Caco-2 (cell line): ENCODE measurements around the gene WDFY4. TPM values are rescaled to one million over a fixed set of nuclear protein-coding genes. Genes with fewer than 3 reads are reported as not detected.

Experiments
- BruUV-seq: library from RNA; stranded (reverse); fragments of 400-500 nt; replicated peaks from 2 replicates; lab custom pipeline; 2021; lab: Mats Ljungman, UMichigan
- CTCF ChIA-PET: fragments of 300-600 bp; sonication (Branson Sonifier 250); formaldehyde crosslinking; loops from one replicate; lab custom pipeline; 2022; ENCODE audit warnings: antibody characterized with exemption; lab: Charles Lee
- POLR2A ChIA-PET: fragments of 300-600 bp; sonication (Branson Sonifier 250); formaldehyde crosslinking; loops from one replicate; lab custom pipeline; 2022; ENCODE audit warnings: antibody characterized with exemption; lab: Charles Lee
- DNase-seq, 2 experiments: peaks; one replicate each; pipeline versions ENCODE4 v3.0.0 to v3.0.0-alpha.2; 2020 to 2022
- H3K27me3 ChIP-seq: replicated peaks from 2 replicates; pipeline ENCODE4 v1.6.0; 2011; ENCODE audit warnings: low read length; ENCODE audit not compliant: control insufficient read depth, insufficient read depth
- H3K36me3 ChIP-seq: 2 replicates; pipeline ENCODE4 v1.5.1; 2011; ENCODE audit warnings: low read length; ENCODE audit not compliant: control insufficient read depth, insufficient read depth
- H3K4me1 ChIP-seq: fragments of 250-450 bp; sonication (Bioruptor Pico); 2 replicates; pipeline ENCODE4 v1.5.1; 2020; ENCODE audit warnings: mild to moderate bottlenecking
- H3K4me3 ChIP-seq: 2 replicates; pipeline ENCODE4 v1.5.1; 2011; ENCODE audit warnings: low read depth, mild to moderate bottlenecking, control low read depth, low read length
- H3K9me3 ChIP-seq: fragments of 250-450 bp; sonication (Bioruptor Pico); 2 replicates; pipeline ENCODE4 v1.5.1; 2020; ENCODE audit warnings: mild to moderate bottlenecking, moderate library complexity
- H3K27ac Mint-ChIP-seq: one replicate; pipeline ENCODE4 v1.8.0; 2022; ENCODE audit warnings: mixed read lengths; ENCODE audit not compliant: unreplicated experiment
- H3K27me3 Mint-ChIP-seq: one replicate; pipeline ENCODE4 v1.8.0; 2022; ENCODE audit warnings: mixed read lengths; ENCODE audit not compliant: insufficient read depth, unreplicated experiment
- H3K36me3 Mint-ChIP-seq: one replicate; pipeline ENCODE4 v1.8.0; 2022; ENCODE audit warnings: mild to moderate bottlenecking, mixed read lengths; ENCODE audit not compliant: insufficient read depth, unreplicated experiment
- H3K4me1 Mint-ChIP-seq: one replicate; pipeline ENCODE4 v1.8.0; 2022; ENCODE audit warnings: low read depth, mixed read lengths; ENCODE audit not compliant: unreplicated experiment
- H3K4me3 Mint-ChIP-seq: one replicate; pipeline ENCODE4 v1.8.0; 2022; ENCODE audit warnings: mild to moderate bottlenecking, moderate library complexity, mixed read lengths; ENCODE audit not compliant: unreplicated experiment
- H3K9me3 Mint-ChIP-seq: one replicate; pipeline ENCODE4 v1.8.0; 2022; ENCODE audit warnings: mixed read lengths; ENCODE audit not compliant: unreplicated experiment
- CTCF ChIP-seq, 2 experiments: fragments of 200-600 bp in 1 of 2; IDR thresholded peaks; 1 replicate in 1 of 2; 2 replicates in 1 of 2; pipeline versions ENCODE4 v1.5.1 to v1.8.0; 2011 to 2022; ENCODE audit warnings: antibody characterized with exemption in 1 of 2, control low read depth in 1 of 2, inconsistent platforms in 1 of 2, low read depth in 1 of 2, low read length in 1 of 2, mild to moderate bottlenecking in 1 of 2, moderate library complexity in 1 of 2; ENCODE audit not compliant: insufficient read depth in 1 of 2, severe bottlenecking in 1 of 2, unreplicated experiment in 1 of 2
- intact Hi-C: fragments of 100-400 bp; cut with micrococcal nuclease; formaldehyde crosslinking; loops from one replicate; pipeline ENCODE4 v1.10.0; 2022; ENCODE audit not compliant: unreplicated experiment
- total RNA-seq: library from RNA; stranded (reverse); gene quantifications from 2 replicates; pipeline ENCODE4 v1.2.3, GENCODE V29; 2022

Gene WDFY4
- total RNA-seq, 1 experiment from 2014 or later: not detected

GRCh38 chr10:48885376-48885775 lies 200.7 kb downstream of the WDFY4 start:
- BruUV-seq: no TSS peak
- Histone ChIP-seq H3K4me1 (no peaks in the 10 kb centered on the region), H3K4me3 (no peak overlapping the region), H3K27me3 (peaks cover 2% of the 10 kb centered on the region; the same call in 1 of the 2 replicates), H3K36me3 (no peaks in the 10 kb centered on the region), H3K9me3 (no peaks in the 10 kb centered on the region)
- H3K4me3 Mint-ChIP-seq: no peak overlapping the region
- H3K27me3 Mint-ChIP-seq: peaks cover 20% of the 10 kb centered on the region
- TF ChIP-seq CTCF (IDR thresholded peaks at IDR 0.05; ENCODE audit: insufficient read depth in 1 of 2, low read depth in 1 of 2, low read length in 1 of 2, severe bottlenecking in 1 of 2, unreplicated experiment in 1 of 2): peak; percentile 70 to 80
- H3K36me3 Mint-ChIP-seq: no peaks in the 10 kb centered on the region
- H3K9me3 Mint-ChIP-seq: no peaks in the 10 kb centered on the region
- ChIA-PET CTCF (interaction anchor here (0.9 kb wide), 1 partner anchor 227 kb away, joined by 3 read pairs; no protein-coding TSS in a partner anchor), POLR2A (no interaction called here)
- no peaks in the 10 kb centered on the region for H3K4me1 Mint-ChIP-seq
- peak in 1 of 2 experiments; percentile 61 for DNase-seq
- intact Hi-C loops: loop anchor here (1.0 to 10.0 kb wide), 2 partner anchors 279 to 629 kb away; no protein-coding TSS in a partner anchor
- no peak overlapping the region for H3K27ac Mint-ChIP-seq

GRCh38 chr10:48887982-48888381 lies 203.3 kb downstream of the WDFY4 start:
- Mint-ChIP-seq H3K36me3 (no peaks in the 10 kb centered on the region), H3K9me3 (no peaks in the 10 kb centered on the region), H3K27me3 (peaks cover 14% of the 10 kb centered on the region), H3K4me1 (no peaks in the 10 kb centered on the region), H3K27ac (no peak overlapping the region), H3K4me3 (no peak overlapping the region)
- H3K4me3 ChIP-seq: no peak overlapping the region
- no peaks in the 10 kb centered on the region for H3K4me1 ChIP-seq
- BruUV-seq: no TSS peak
- peaks cover 2% of the 10 kb centered on the region; the same call in 1 of the 2 replicates for H3K27me3 ChIP-seq
- no peak for TF ChIP-seq CTCF (IDR thresholded peaks at IDR 0.05; ENCODE audit: insufficient read depth in 1 of 2, low read depth in 1 of 2, low read length in 1 of 2, severe bottlenecking in 1 of 2, unreplicated experiment in 1 of 2)
- no peak for DNase-seq
- H3K36me3 ChIP-seq: no peaks in the 10 kb centered on the region
- ChIA-PET POLR2A (no interaction called here), CTCF (no interaction called here)
- intact Hi-C loops: loop anchor here (10.0 kb wide), 1 partner anchor 627 kb away; no protein-coding TSS in a partner anchor
- H3K9me3 ChIP-seq: no peaks in the 10 kb centered on the region

- CTCF ChIA-PET: no interaction called here
- no peaks in the 10 kb centered on the region for H3K9me3 Mint-ChIP-seq
- no peaks in the 10 kb centered on the region for H3K4me1 ChIP-seq
- H3K4me3 Mint-ChIP-seq: no peak overlapping the region
- POLR2A ChIA-PET: no interaction called here
- BruUV-seq: no TSS peak
- H3K9me3 ChIP-seq: no peaks in the 10 kb centered on the region
- no peak for DNase-seq
- H3K27me3 ChIP-seq: peaks cover 2% of the 10 kb centered on the region; the same call in 1 of the 2 replicates
- intact Hi-C loops: no loop called here
- H3K4me3 ChIP-seq: no peak overlapping the region
- TF ChIP-seq CTCF (IDR thresholded peaks at IDR 0.05; ENCODE audit: insufficient read depth in 1 of 2, low read depth in 1 of 2, low read length in 1 of 2, severe bottlenecking in 1 of 2, unreplicated experiment in 1 of 2): no peak
- no peaks in the 10 kb centered on the region for H3K36me3 ChIP-seq
- no peaks in the 10 kb centered on the region for H3K4me1 Mint-ChIP-seq
- H3K27me3 Mint-ChIP-seq: peaks cover 15% of the 10 kb centered on the region
- H3K27ac Mint-ChIP-seq: no peak overlapping the region
- no peaks in the 10 kb centered on the region for H3K36me3 Mint-ChIP-seq
Observed at GRCh38 chr10:48890888-48891850, 206.5 kb downstream of the WDFY4 start.
